Measurements from ENCODE around the gene CERS3.

CERS3 gene

DNA sequence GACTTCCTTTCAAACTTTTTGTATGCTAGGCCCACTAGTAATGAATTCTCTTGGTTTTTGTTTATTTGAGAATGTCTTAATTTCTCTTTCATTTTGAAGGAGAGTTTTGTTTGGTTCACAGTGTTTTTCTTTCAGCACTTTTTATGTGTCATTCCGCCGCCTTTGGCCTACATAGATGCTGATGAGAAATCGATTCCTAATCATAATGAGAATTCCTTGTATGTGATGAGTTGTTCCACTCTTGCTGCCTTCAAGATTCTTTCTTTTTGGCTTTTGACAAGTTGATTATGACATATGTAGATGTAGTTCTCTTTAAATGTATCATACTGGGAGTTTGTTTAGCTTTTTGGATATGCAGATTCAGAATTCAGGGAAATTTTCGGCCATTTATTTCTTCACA, 35.5 kb downstream of the CERS3 start:
- no peak overlapping the region for H3K4me3 ChIP-seq (ENCODE audit: low read depth, low read length)
- ChIA-PET POLR2A (no interaction called here), CTCF (no interaction called here)
- no peak for DNase-seq (ENCODE audit: low read depth, low spot score)
- TF ChIP-seq CTCF (IDR thresholded peaks at IDR 0.05; ENCODE audit: insufficient read depth, low read length, missing control alignments), result no peak

GRCh38 chr15:100484443-100484842, 44.3 kb downstream of the CERS3 start:
- ChIA-PET CTCF (no interaction called here), POLR2A (no interaction called here)
- DNase-seq (ENCODE audit: low read depth, low spot score), result no peak
- TF ChIP-seq CTCF (IDR thresholded peaks at IDR 0.05; ENCODE audit: insufficient read depth, low read length, missing control alignments), result no peak
- H3K4me3 ChIP-seq (ENCODE audit: low read depth, low read length), result no peak overlapping the region

DNA sequence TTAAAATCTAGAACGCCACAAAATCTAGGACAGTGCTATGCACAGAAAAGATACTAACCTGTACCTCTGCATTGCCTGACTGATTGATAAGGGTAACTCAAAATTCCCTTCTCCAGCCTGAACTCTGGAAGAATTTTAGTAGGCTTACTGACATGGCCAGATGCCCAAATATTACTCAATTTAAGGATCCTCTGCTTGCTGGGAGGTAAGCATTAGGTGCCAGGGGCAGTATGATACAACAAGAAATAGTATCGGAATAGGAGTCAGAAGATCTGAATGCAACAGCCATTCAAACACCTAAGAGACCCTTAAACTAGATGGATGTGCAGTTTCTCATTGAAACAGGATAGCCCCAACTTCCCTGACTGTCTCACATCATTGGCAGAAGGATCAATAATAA, 45.4 kb downstream of the CERS3 start:
- no peak overlapping the region for H3K4me3 ChIP-seq (ENCODE audit: low read depth, low read length)
- DNase-seq (ENCODE audit: low read depth, low spot score), result no peak
- TF ChIP-seq CTCF (IDR thresholded peaks at IDR 0.05; ENCODE audit: insufficient read depth, low read length, missing control alignments), result no peak
- CTCF ChIA-PET, result no interaction called here
- POLR2A ChIA-PET, result no interaction called here

- no peak for TF ChIP-seq CTCF (IDR thresholded peaks at IDR 0.05; ENCODE audit: insufficient read depth, low read length, missing control alignments)
- POLR2A ChIA-PET, result interaction anchor here (0.5 kb wide), 1 partner anchor 584 kb away, joined by 3 read pairs; no protein-coding TSS in a partner anchor
- H3K4me3 ChIP-seq (ENCODE audit: low read depth, low read length), result no peak overlapping the region
- no peak for DNase-seq (ENCODE audit: low read depth, low spot score)
- CTCF ChIA-PET, result no interaction called here
These were observed 51.9 kb downstream of the CERS3 start for GRCh38 chr15:100476805-100477204.

DNA sequence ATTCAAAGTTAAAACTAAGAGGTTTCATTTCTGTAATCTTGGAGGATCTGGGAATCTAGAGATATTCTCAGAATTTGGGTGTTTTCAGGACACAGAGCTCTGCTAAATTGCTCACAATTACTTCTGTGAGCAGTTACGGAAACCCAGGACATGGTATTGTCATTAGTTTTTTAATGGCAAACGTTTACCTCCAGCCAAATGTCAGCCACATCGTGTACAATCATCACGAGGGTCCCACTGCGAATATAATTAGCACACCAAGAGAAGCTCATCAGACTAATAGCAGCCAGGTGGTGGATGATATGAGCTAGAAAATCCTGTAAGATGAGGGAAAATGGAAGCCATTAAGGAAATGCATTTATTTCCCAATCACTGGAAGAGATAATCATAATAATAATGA, 56.0 kb downstream of the CERS3 start:
- CTCF ChIA-PET, result no interaction called here
- no peak for TF ChIP-seq CTCF (IDR thresholded peaks at IDR 0.05; ENCODE audit: insufficient read depth, low read length, missing control alignments)

GRCh38 chr15:100471933-100472332, 56.8 kb downstream of the CERS3 start:
- TF ChIP-seq CTCF (IDR thresholded peaks at IDR 0.05; ENCODE audit: insufficient read depth, low read length, missing control alignments), result no peak
- ChIA-PET CTCF (no interaction called here), POLR2A (no interaction called here)
- no peak overlapping the region for H3K4me3 ChIP-seq (ENCODE audit: low read depth, low read length)
- no peak for DNase-seq (ENCODE audit: low read depth, low spot score)

More for the DNA sequence above, 56.0 kb downstream of the CERS3 start:
- H3K4me3 ChIP-seq (ENCODE audit: low read depth, low read length), result no peak overlapping the region
- POLR2A ChIA-PET, result no interaction called here
- no peak for DNase-seq (ENCODE audit: low read depth, low spot score)

All from AG04449 (cell line).